H1 (cell line): ENCODE measurements around the gene ZSCAN25. TPM values are rescaled to one million over a fixed set of nuclear protein-coding genes. Genes with fewer than 3 reads are reported as not detected.

Source experiments
- CTCF ChIA-PET: fragments of 300-600 bp; sonication (Branson Sonifier 250); formaldehyde crosslinking; loops from one replicate; lab custom pipeline; 2021; ENCODE audit not compliant: partially characterized antibody; lab: Charles Lee
- POLR2A ChIA-PET: fragments of 300-600 bp; sonication (Branson Sonifier 250); formaldehyde crosslinking; loops from one replicate; lab custom pipeline; 2021; ENCODE audit warnings: inconsistent platforms; ENCODE audit not compliant: partially characterized antibody; lab: Charles Lee
- DNase-seq, 2 experiments: peaks; one replicate each; pipeline versions ENCODE4 v3.0.0 to v3.0.0-alpha.2; 2010 to 2022; ENCODE audit warnings: low spot score in 2 of 2, low read depth in 1 of 2, mixed read lengths in 1 of 2
- FAIRE-seq: peaks from 2 replicates; lab custom pipeline; 2011; peaks lifted over from hg19 to GRCh38; lab: Jason Lieb, UNC
- H2AFZ ChIP-seq: 2 replicates; pipeline ENCODE4 v1.8.1; 2012; ENCODE audit warnings: low read length, inconsistent platforms
- H2AK5ac ChIP-seq: 2 replicates; pipeline ENCODE4 v1.6.1; 2013; ENCODE audit warnings: low read depth, low read length
- H2BK120ac ChIP-seq: replicated peaks from 2 replicates; pipeline ENCODE3; 2013; ENCODE audit warnings: low read depth, low read length, inconsistent platforms
- H2BK12ac ChIP-seq: 2 replicates; pipeline ENCODE4 v1.6.1; 2013; ENCODE audit warnings: low read depth, low read length
- H2BK15ac ChIP-seq: 2 replicates; pipeline ENCODE4 v1.6.1; 2013; ENCODE audit warnings: low read length
- H2BK20ac ChIP-seq: 2 replicates; pipeline ENCODE4 v1.6.1; 2013; ENCODE audit warnings: low read length
- H2BK5ac ChIP-seq: 2 replicates; pipeline ENCODE4 v1.6.1; 2013; ENCODE audit warnings: low read depth, low read length
- H3K14ac ChIP-seq: 2 replicates; pipeline ENCODE4 v1.6.1; 2013; ENCODE audit warnings: inconsistent platforms; ENCODE audit not compliant: insufficient read length
- H3K18ac ChIP-seq: 2 replicates; pipeline ENCODE4 v1.6.1; 2013; ENCODE audit warnings: low read length; ENCODE audit errors: extremely low read depth
- H3K23ac ChIP-seq: 2 replicates; pipeline ENCODE4 v1.6.1; 2013; ENCODE audit warnings: inconsistent platforms; ENCODE audit not compliant: insufficient read length
- H3K23me2 ChIP-seq: 2 replicates; pipeline ENCODE4 v1.6.1; 2013; ENCODE audit warnings: low read depth, low read length
- H3K27ac ChIP-seq: 2 replicates; pipeline ENCODE4 v1.6.1; 2011; ENCODE audit warnings: low read depth, low read length, inconsistent platforms
- H3K27me3 ChIP-seq, 4 experiments: replicated peaks in 1 of 4; 1 replicate in 1 of 4; 2 replicates in 3 of 4; pipeline versions ENCODE4 v1.6.1 to v1.8.1; 2011 to 2013; ENCODE audit warnings: low read length in 3 of 4, mild to moderate bottlenecking in 3 of 4, inconsistent platforms in 2 of 4, mixed read lengths in 2 of 4, moderate library complexity in 1 of 4; ENCODE audit not compliant: control insufficient read depth in 3 of 4, insufficient read depth in 3 of 4; ENCODE audit errors: extremely low read depth in 1 of 4
- H3K36me3 ChIP-seq, 4 experiments: 2 replicates each; pipeline versions ENCODE4 v1.6.1 to v1.8.1; 2011 to 2013; ENCODE audit warnings: mild to moderate bottlenecking in 4 of 4, low read length in 3 of 4, moderate library complexity in 2 of 4, control low read depth in 1 of 4, inconsistent platforms in 1 of 4; ENCODE audit not compliant: insufficient read depth in 4 of 4, control insufficient read depth in 2 of 4
- H3K4ac ChIP-seq: replicated peaks from 2 replicates; pipeline ENCODE3; 2013; ENCODE audit warnings: low read length, low read depth, mixed read lengths, inconsistent platforms; ENCODE audit not compliant: insufficient read length
- H3K4me1 ChIP-seq, 4 experiments: replicated peaks in 1 of 4; 1 replicate in 1 of 4; 2 replicates in 3 of 4; pipeline versions ENCODE4 v1.6.1 to v1.8.1; 2011 to 2013; ENCODE audit warnings: low read length in 3 of 4, inconsistent platforms in 2 of 4, mixed read lengths in 1 of 4; ENCODE audit not compliant: insufficient read depth in 4 of 4, control insufficient read depth in 3 of 4
- H3K4me2 ChIP-seq, 2 experiments: 2 replicates each; pipeline versions ENCODE4 v1.6.1 to v1.8.1; 2011 to 2013; ENCODE audit warnings: low read depth in 2 of 2, low read length in 2 of 2, control low read depth in 1 of 2, inconsistent platforms in 1 of 2, mild to moderate bottlenecking in 1 of 2; ENCODE audit not compliant: insufficient read depth in 1 of 2
- H3K4me3 ChIP-seq, 4 experiments: fragments of 200-600, 300-600 bp in 1 of 4; sonication (generic), shearing (Covaris generic), sonication (Bioruptor Twin) in 1 of 4; 2 replicates each; pipeline versions ENCODE4 v1.5.1 to v1.8.1; 2011 to 2016; ENCODE audit warnings: low read length in 4 of 4, low read depth in 3 of 4, control low read depth in 2 of 4, inconsistent platforms in 2 of 4, mild to moderate bottlenecking in 2 of 4, mixed read lengths in 1 of 4, moderate library complexity in 1 of 4; ENCODE audit not compliant: insufficient read depth in 2 of 4; ENCODE audit errors: extremely low read depth in 1 of 4
- H3K56ac ChIP-seq: replicated peaks from 2 replicates; pipeline ENCODE3; 2013; ENCODE audit warnings: low read depth, mild to moderate bottlenecking, mixed read lengths, low read length, inconsistent platforms; ENCODE audit not compliant: insufficient read length
- H3K79me1 ChIP-seq: 2 replicates; pipeline ENCODE4 v1.6.1; 2013; ENCODE audit warnings: low read depth, low read length, control low read depth
- H3K79me2 ChIP-seq, 2 experiments: 2 replicates each; pipeline versions ENCODE4 v1.6.1 to v1.8.1; 2012 to 2013; ENCODE audit warnings: low read length in 2 of 2, mild to moderate bottlenecking in 2 of 2, inconsistent platforms in 1 of 2; ENCODE audit not compliant: insufficient read depth in 2 of 2, control insufficient read depth in 1 of 2
- H3K9ac ChIP-seq, 4 experiments: replicated peaks in 1 of 4; 1 replicate in 1 of 4; 2 replicates in 3 of 4; pipeline versions ENCODE4 v1.6.1 to v1.8.1; 2011 to 2013; ENCODE audit warnings: low read depth in 3 of 4, low read length in 3 of 4, control low read depth in 2 of 4, mild to moderate bottlenecking in 2 of 4, moderate library complexity in 2 of 4, inconsistent platforms in 1 of 4; ENCODE audit errors: extremely low read depth in 1 of 4
- H3K9me3 ChIP-seq, 2 experiments: 2 replicates each; pipeline versions ENCODE4 v1.6.1 to v1.8.1; 2012 to 2013; ENCODE audit warnings: mild to moderate bottlenecking in 2 of 2, moderate library complexity in 2 of 2, control low read depth in 1 of 2, inconsistent platforms in 1 of 2, low read depth in 1 of 2, low read length in 1 of 2, mixed read lengths in 1 of 2; ENCODE audit not compliant: insufficient read depth in 2 of 2
- H4K20me1 ChIP-seq, 2 experiments: replicated peaks in 1 of 2; 2 replicates each; pipeline versions ENCODE3 to v1.8.1; 2011 to 2013; ENCODE audit warnings: inconsistent platforms in 2 of 2, low read length in 2 of 2, mild to moderate bottlenecking in 1 of 2; ENCODE audit not compliant: insufficient read depth in 2 of 2, control insufficient read depth in 1 of 2
- H4K5ac ChIP-seq: 2 replicates; pipeline ENCODE4 v1.6.1; 2013; ENCODE audit warnings: low read length, low read depth, mixed read lengths, inconsistent platforms; ENCODE audit not compliant: insufficient read length
- H4K8ac ChIP-seq: 2 replicates; pipeline ENCODE4 v1.8.0; 2013; ENCODE audit warnings: mild to moderate bottlenecking, moderate library complexity, low read length, inconsistent platforms; ENCODE audit not compliant: insufficient read depth; ENCODE audit errors: extremely low read depth
- H4K91ac ChIP-seq: replicated peaks from 2 replicates; pipeline ENCODE3; 2013; ENCODE audit warnings: low read length, mixed read lengths, inconsistent platforms; ENCODE audit not compliant: insufficient read length
- CBX8 ChIP-seq: fragments of 300-800, 300-1000 bp; sonication (generic); IDR thresholded peaks from 2 replicates; pipeline ENCODE4 v1.7.1; 2016; ENCODE audit warnings: low read depth, low read length, borderline replicate concordance
- CTBP2 ChIP-seq: IDR thresholded peaks from 2 replicates; pipeline ENCODE4 v1.7.0; 2011; ENCODE audit warnings: borderline replicate concordance, mild to moderate bottlenecking, moderate library complexity, mixed read lengths, low read length; ENCODE audit not compliant: insufficient read depth, insufficient read length
- KDM1A ChIP-seq: fragments of 200-600, 300-600 bp; sonication (generic); IDR thresholded peaks from 2 replicates; pipeline ENCODE4 v1.7.1; 2016; ENCODE audit warnings: mild to moderate bottlenecking, low read length, borderline replicate concordance
- NANOG ChIP-seq: IDR thresholded peaks from 2 replicates; pipeline ENCODE4 v1.6.1; 2011; ENCODE audit warnings: low read length, low read depth, mild to moderate bottlenecking, inconsistent platforms; ENCODE audit not compliant: insufficient read depth, poor library complexity, severe bottlenecking
- POU5F1 ChIP-seq: IDR thresholded peaks from 2 replicates; pipeline ENCODE4 v1.6.1; 2011; ENCODE audit warnings: low read depth, mild to moderate bottlenecking, low read length, moderate library complexity
- RBBP5 ChIP-seq: IDR thresholded peaks from 2 replicates; pipeline ENCODE4 v1.7.1; 2012; ENCODE audit warnings: low read depth, mild to moderate bottlenecking, inconsistent platforms, low read length, moderate library complexity, borderline replicate concordance
- RFX5 ChIP-seq: IDR thresholded peaks from 2 replicates; pipeline ENCODE4 v1.6.1; 2011; ENCODE audit warnings: low read depth, low read length, improper control_type of control experiment, borderline replicate concordance
- WGBS, 2 experiments: shearing (Covaris generic) in 1 of 2; methylation state at CpG; one replicate each; pipeline versions ENCODE4 v1.1.6 to v1.1.7; 2013 to 2015; ENCODE audit warnings: low lambda C conversion rate in 2 of 2, mixed read lengths in 2 of 2, inconsistent platforms in 1 of 2, low coverage in 1 of 2, missing lambda C conversion rate in 1 of 2; ENCODE audit not compliant: insufficient replicate concordance in 2 of 2, insufficient coverage in 1 of 2, insufficient read length in 1 of 2; ENCODE audit errors: extremely low coverage in 1 of 2, missing lambda C conversion rate in 1 of 2; 5-methylcytosine and 5-hydroxymethylcytosine counted together
- polyA plus RNA-seq, 7 experiments: library from polyadenylated mRNA; depleted of rRNA in 3 of 7; stranded (reverse) in 5 of 7; unstranded in 2 of 7; fragments of >200 nt in 5 of 7; fragments of 200-250 nt in 2 of 7; gene quantifications; 1 replicate in 5 of 7; 2 replicates in 1 of 7; 4 replicates in 1 of 7; pipeline versions ENCODE4 v1.2.1 to v1.2.3, GENCODE V29; 2011 to 2013; ENCODE audit warnings: missing spikeins in 2 of 7, mixed read lengths in 2 of 7
- total RNA-seq: library from RNA; stranded (reverse); fragmentation: NEBNext Ultra II Directional; extraction: Animal tissue kit (Norgen Biotek cat#: 25700); gene quantifications from 2 replicates; pipeline ENCODE4 v1.2.1, GENCODE V29; 2021
- TF ChIP-seq, protein P1 (sequence below): IDR thresholded peaks from 2 replicates; pipeline ENCODE4 v1.6.1; 2012; ENCODE audit warnings: inconsistent platforms
- TF ChIP-seq, protein P2 (sequence below): IDR thresholded peaks from 2 replicates; pipeline ENCODE4 v1.6.1; 2012; ENCODE audit warnings: inconsistent platforms

ZSCAN25 gene
- total and polyA plus RNA-seq, 2 of the 8 experiments (the other 6 are each of a cell fraction or from before 2014, with no cell fraction given): 10.1 to 18.6 TPM

DNA sequence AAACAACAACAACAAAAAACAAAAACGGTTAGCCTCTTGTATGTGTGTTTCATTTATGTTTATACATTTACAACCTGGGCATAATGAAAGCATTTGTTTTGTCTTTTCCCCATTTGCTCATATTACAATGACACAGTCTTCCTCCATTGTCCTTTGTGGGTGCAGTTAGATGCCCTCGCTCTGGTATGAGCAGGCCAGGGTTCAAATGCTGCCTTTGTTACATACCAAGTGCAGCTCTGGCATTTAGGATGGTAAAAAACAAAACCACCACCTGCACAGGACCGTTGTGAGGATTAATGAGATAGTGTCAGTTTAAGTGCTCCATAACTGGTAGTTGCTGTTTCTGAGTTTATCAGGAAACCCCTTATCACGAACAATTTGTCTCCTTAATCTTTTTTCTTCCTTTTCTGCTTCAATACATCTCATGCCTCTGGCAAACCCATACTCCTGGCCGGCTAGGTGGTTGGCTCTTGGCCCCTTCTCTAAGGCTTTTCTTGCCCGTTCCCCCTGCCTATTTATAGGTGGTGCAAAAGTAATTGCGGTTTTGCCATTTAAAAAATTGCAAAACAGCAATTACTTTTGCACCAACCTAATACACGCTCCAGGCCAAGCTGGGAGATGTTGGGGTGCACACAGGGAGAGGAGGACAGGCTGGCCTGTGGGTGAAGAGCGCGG lies 37.3 kb upstream of the ZSCAN25 start:
- Histone ChIP-seq H4K20me1 (no peaks in the 10 kb centered on the region), H3K14ac (no peak overlapping the region), H2BK5ac (no peak overlapping the region), H3K79me1 (no peaks in the 10 kb centered on the region), H2AFZ (peak overlapping the region; percentile 85; the same call in 1 of the 2 replicates), H3K4ac (no peak overlapping the region), H2BK12ac (peak overlapping the region; percentile 40; the same call in 1 of the 2 replicates), H3K23me2 (peaks cover 8% of the 10 kb centered on the region; the same call in 1 of the 2 replicates), H3K18ac (0 out of 2 replicates have a peak overlapping the region, but pooled peaks have one; percentile 39), H3K4me3 (peak overlapping the region; percentile 55 to 67 (median 60); a peak in 7 of 8 replicates), H3K27ac (0 out of 2 replicates have a peak overlapping the region, but pooled peaks have one; percentile 15), H3K56ac (no peak overlapping the region), H3K4me2 (peak overlapping the region; percentile 82 to 96), H2AK5ac (0 out of 2 replicates have a peak overlapping the region, but pooled peaks have one; percentile 4), H3K4me1 (peaks cover 0 to 8% (median 3%) of the 10 kb centered on the region in 4 experiments; a peak in 3 of 7 replicates), H4K5ac (no peak overlapping the region), H2BK20ac (no peak overlapping the region), H4K8ac (peak overlapping the region; percentile 92; the same call in 1 of the 2 replicates), H3K9ac (peak overlapping the region in 2 of 4 experiments; percentile 40 to 78; a peak in 3 of 7 replicates), H3K36me3 (no peaks in the 10 kb centered on the region), H3K79me2 (no peaks in the 10 kb centered on the region), H3K23ac (no peak overlapping the region), H2BK15ac (no peak overlapping the region), H4K91ac (peak overlapping the region; percentile 68), H3K9me3 (no peaks in the 10 kb centered on the region), H2BK120ac (no peak overlapping the region), H3K27me3 (no peaks in the 10 kb centered on the region)
- 78% methylated on average over 10 of the region's 10 CpGs; no CpG with 5 or more reads in 1 of the 2 experiments for WGBS, 2 experiments
- POLR2A ChIA-PET: interaction anchor here (1.0 to 6.5 kb wide), 9 partner anchors 10 to 171 kb away, joined by 3 to 56 read pairs (median 6); partner anchors contain the start of genes BUD31, PDAP1, TMEM225B and ZKSCAN5
- CTCF ChIA-PET: interaction anchor here (0.5 to 0.7 kb wide), 2 partner anchors 21 to 23 kb away, joined by 3 to 4 read pairs; partner anchors contain the start of gene ZNF655
- FAIRE-seq (no peak), DNase-seq (no peak)
- TF ChIP-seq, protein P1, sequence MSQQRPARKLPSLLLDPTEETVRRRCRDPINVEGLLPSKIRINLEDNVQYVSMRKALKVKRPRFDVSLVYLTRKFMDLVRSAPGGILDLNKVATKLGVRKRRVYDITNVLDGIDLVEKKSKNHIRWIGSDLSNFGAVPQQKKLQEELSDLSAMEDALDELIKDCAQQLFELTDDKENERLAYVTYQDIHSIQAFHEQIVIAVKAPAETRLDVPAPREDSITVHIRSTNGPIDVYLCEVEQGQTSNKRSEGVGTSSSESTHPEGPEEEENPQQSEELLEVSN: no peak
- TF ChIP-seq NANOG (no peak), KDM1A (no peak), RBBP5 (no peak), RFX5 (no peak), CTBP2 (no peak), POU5F1 (no peak), CBX8 (no peak)
- TF ChIP-seq, protein P2, sequence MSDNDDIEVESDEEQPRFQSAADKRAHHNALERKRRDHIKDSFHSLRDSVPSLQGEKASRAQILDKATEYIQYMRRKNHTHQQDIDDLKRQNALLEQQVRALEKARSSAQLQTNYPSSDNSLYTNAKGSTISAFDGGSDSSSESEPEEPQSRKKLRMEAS: no peak
